Upper lobe of right lung (tissue), 1 donor: ENCODE data around the gene MRPL41. TPM values are rescaled to one million over a fixed set of nuclear protein-coding genes. Genes with fewer than 3 reads are reported as not detected.

Experiments
- ATAC-seq: fragments of 200-7000 bp; cut with Tn5 transposase; one replicate; pipeline ENCODE4 v1.9.1; 2020; ENCODE audit warnings: mild to moderate bottlenecking, moderate library complexity
- DNase-seq: peaks from one replicate; pipeline ENCODE4 v3.0.0-alpha.2; 2020
- H3K27ac ChIP-seq: fragments of 200-600 bp; one replicate; pipeline ENCODE4 v1.8.0; 2022
- H3K27me3 ChIP-seq: fragments of 200-600 bp; one replicate; pipeline ENCODE4 v1.8.0; 2022; ENCODE audit warnings: mild to moderate bottlenecking
- H3K36me3 ChIP-seq: fragments of 200-600 bp; one replicate; pipeline ENCODE4 v1.8.0; 2022
- H3K4me1 ChIP-seq: fragments of 200-600 bp; one replicate; pipeline ENCODE4 v1.8.0; 2022
- H3K4me3 ChIP-seq: fragments of 200-600 bp; one replicate; pipeline ENCODE4 v1.8.0; 2022; ENCODE audit warnings: mild to moderate bottlenecking
- H3K9me3 ChIP-seq: fragments of 200-600 bp; one replicate; pipeline ENCODE4 v1.8.0; 2022
- intact Hi-C: fragments of 100-400 bp; cut with DNase I; formaldehyde crosslinking; loops from one replicate; pipeline ENCODE4 v1.11.0; 2022
- total RNA-seq: library from RNA; stranded (reverse); fragmentation: NEBNext Ultra II Directional; extraction: Animal tissue kit (Norgen Biotek cat#: 25700); gene quantifications from one replicate; pipeline ENCODE4 v1.2.1, GENCODE V29; 2021
- TF ChIP-seq, protein P1 (sequence below): fragments of 200-600 bp; IDR thresholded peaks from one replicate; pipeline ENCODE4 v1.8.0; 2022; ENCODE audit warnings: antibody characterized with exemption
- donor health status: DM: no; HTN: yes; CAD: no; lungs with severe emphysema.

MRPL41 gene
- total RNA-seq, 1 donor from 2014 or later, result 41.6 TPM

DNA sequence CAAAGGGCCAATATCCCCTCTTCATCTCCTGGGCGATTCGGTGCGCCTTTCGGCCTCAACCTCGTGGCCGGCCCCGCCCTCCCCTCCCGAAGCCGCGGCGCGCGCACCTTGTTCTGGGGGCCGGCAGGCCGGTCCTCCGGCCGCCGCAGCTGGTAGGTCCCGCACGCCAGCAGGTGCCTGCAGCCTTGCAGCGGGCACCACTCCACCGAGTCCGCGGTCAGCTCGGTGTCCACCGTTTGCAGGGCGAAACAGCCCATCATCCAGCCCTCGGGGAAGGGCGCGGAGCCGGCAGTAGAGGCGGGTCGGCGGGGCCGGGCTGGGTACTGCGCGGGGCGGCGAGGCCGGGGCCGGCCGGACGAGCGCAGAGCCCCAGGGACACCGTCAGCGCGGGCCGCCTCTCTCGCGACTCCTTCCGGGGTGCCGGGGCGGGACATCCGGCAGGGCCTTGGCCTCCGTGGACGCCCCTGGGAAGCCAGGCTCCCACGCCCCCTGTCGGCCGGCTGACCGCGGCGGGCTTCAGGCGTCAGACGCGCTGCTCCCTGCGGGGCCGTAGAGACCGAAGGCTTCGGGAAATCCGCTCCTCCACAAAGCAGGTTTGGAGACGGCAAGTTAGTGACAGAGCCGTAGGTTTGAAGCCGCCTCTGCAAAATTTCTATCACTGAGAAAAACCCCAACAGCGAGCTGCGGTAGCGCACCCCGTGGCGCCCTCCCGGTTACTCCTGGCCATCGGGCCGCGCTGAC lies 27.0 kb downstream of the MRPL41 start, which contains the start of gene DPH7:
TSS of gene DPH7 (minus strand) at position 408 of the 741 bp plus-strand sequence. CDS start at position 260, 148 bp downstream.
- H3K9me3 ChIP-seq, result no peaks in the 10 kb centered on the region
- ATAC-seq, result peak; percentile 99
- peak; percentile 99 for DNase-seq
- H3K27me3 ChIP-seq, result no peaks in the 10 kb centered on the region
- peaks cover 27% of the 10 kb centered on the region for H3K4me1 ChIP-seq
- peaks cover 35% of the 10 kb centered on the region for H3K36me3 ChIP-seq
- H3K27ac ChIP-seq, result peak within 1 kb of the TSS; percentile 82
- intact Hi-C loops, result no loop called here
- TF ChIP-seq, protein P1, sequence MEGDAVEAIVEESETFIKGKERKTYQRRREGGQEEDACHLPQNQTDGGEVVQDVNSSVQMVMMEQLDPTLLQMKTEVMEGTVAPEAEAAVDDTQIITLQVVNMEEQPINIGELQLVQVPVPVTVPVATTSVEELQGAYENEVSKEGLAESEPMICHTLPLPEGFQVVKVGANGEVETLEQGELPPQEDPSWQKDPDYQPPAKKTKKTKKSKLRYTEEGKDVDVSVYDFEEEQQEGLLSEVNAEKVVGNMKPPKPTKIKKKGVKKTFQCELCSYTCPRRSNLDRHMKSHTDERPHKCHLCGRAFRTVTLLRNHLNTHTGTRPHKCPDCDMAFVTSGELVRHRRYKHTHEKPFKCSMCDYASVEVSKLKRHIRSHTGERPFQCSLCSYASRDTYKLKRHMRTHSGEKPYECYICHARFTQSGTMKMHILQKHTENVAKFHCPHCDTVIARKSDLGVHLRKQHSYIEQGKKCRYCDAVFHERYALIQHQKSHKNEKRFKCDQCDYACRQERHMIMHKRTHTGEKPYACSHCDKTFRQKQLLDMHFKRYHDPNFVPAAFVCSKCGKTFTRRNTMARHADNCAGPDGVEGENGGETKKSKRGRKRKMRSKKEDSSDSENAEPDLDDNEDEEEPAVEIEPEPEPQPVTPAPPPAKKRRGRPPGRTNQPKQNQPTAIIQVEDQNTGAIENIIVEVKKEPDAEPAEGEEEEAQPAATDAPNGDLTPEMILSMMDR, result peak; percentile 90
- H3K4me3 ChIP-seq, result peak within 1 kb of the TSS; percentile 84

DNA sequence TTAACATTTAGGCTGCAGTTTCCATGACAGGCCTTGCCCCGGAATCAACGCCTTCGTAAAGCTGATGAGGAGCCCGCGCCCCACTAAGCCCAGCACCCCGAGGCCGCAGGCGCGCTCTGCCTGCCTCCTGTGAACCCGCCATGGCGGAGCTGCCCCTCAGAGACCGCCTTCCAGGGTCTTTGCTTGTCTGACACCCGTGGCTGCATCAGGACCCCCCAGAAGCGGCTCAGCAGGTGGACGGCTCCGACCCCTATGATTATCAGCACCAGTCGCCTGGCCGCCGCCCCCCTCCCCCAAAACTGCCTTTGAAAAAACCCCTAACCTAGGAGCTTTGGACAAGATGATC lies 27.6 kb downstream of the MRPL41 start:
- peaks cover 33% of the 10 kb centered on the region for H3K36me3 ChIP-seq
- peaks cover 27% of the 10 kb centered on the region for H3K4me1 ChIP-seq
- peak overlapping the region; percentile 84 for H3K4me3 ChIP-seq
- TF ChIP-seq, protein P1, result no peak
- peak overlapping the region; percentile 82 for H3K27ac ChIP-seq
- no peaks in the 10 kb centered on the region for H3K27me3 ChIP-seq
- ATAC-seq, result no peak
- intact Hi-C loops, result no loop called here
- no peaks in the 10 kb centered on the region for H3K9me3 ChIP-seq
- no peak for DNase-seq

DNA sequence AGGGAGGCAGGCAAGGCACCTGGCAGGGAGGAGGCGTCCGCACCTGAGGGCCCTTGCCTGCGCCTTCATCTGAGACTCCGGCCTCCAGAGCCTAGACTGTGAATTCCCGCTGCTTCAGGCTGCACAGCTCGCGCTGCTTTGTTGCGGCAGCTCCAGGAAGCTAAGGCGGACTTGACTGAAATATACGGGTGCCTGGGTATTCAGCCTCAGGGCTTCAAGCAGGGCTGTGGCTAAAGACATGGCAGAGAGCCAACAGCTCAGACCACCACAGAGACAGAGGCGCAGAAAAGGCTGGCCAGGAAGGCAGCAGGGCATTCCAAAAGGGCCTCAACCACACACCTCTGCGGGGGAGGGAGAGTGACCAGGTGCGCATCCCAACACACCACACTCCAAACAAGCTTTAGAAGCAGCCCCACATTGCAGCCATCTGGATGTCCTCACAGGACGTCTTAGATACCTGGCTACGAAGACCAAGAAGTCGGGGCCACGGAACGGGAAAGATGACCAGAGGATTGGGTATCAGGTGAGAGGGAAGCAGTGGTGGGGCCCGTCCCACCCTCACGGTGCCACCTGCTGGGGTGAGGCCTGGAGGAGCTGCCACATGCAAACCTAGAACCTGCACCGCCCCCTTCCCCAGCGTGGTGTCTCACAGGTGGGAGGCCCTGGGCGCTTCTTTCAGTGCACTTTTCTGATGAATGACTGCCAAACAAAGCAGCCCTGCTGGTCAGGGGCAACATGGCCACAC lies 28.7 kb downstream of the MRPL41 start:
- Histone ChIP-seq H3K36me3 (peaks cover 30% of the 10 kb centered on the region), H3K27me3 (no peaks in the 10 kb centered on the region), H3K27ac (no peak overlapping the region), H3K4me1 (peaks cover 27% of the 10 kb centered on the region), H3K4me3 (no peak overlapping the region), H3K9me3 (no peaks in the 10 kb centered on the region)
- intact Hi-C loops, result no loop called here
- no peak for ATAC-seq
- TF ChIP-seq, protein P1, result no peak
- DNase-seq, result no peak

DNA sequence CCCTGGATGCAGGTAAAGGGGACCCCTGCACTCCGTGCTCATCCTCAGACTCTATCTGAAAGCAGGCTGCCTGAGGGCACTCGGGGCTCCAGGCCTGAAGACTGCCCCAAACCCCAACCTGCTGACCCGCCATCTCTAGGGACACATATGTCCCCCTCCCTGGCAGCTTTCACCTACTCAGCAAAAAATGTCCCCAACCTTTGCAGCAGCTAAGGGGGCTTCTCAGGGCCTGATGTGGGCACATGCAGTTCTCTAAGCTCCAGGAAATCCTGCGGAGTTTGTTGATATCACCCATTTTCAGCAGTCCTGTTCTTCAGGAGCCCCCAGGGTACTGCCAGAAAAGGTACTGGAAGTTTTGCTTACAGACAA lies 29.3 kb downstream of the MRPL41 start:
- TF ChIP-seq, protein P1, result no peak
- H3K27ac ChIP-seq, result no peak overlapping the region
- no peaks in the 10 kb centered on the region for H3K9me3 ChIP-seq
- H3K4me1 ChIP-seq, result peaks cover 27% of the 10 kb centered on the region
- peaks cover 29% of the 10 kb centered on the region for H3K36me3 ChIP-seq
- intact Hi-C loops, result no loop called here
- no peaks in the 10 kb centered on the region for H3K27me3 ChIP-seq
- DNase-seq (no peak), ATAC-seq (no peak)
- no peak overlapping the region for H3K4me3 ChIP-seq

DNA sequence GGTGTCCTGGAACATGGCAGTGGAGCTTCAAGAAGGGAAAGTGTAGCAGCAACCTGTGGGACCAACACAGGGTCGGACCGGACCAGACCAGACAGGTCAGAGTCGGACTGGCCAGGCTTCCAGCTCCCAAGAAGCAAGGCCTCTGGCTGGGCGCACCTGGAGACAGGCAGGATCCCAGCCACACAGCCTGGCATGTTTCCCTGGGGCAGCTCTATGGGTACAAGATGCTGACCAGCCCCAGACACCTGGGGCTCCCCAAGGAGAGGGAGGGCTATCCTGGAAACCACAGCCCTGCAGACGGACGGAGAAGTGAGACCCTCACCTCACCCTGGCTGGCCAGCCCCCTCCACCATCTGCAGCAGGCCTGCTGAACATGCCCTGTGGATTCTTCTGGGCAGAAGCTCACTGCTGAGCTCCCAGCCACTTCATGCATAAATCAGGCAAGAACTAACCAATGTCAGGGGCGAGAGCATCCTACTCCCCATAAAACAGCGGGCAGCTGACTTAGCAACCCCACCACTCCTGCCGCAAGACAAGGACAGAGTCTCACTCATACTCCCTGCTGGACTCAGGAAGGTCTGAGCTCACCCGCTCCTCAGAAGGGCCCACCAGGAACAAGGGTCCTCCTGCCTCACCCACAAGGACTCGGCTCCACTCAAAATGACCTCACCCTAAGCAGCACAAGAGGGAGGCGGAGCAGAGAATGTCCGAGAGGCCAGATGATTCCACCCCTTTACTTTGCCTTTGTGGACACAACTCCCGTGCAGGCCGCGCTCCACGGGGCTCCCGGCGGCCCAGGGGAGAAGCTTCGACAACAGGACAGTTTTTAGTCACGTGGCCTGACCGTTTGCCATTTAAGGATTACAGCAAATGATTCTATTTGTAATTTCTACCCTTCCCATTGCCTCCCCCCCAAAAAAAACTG lies 29.9 kb downstream of the MRPL41 start:
- no peak for DNase-seq
- Histone ChIP-seq H3K27me3 (no peaks in the 10 kb centered on the region), H3K4me1 (peaks cover 21% of the 10 kb centered on the region), H3K9me3 (no peaks in the 10 kb centered on the region), H3K27ac (no peak overlapping the region), H3K4me3 (no peak overlapping the region), H3K36me3 (peaks cover 25% of the 10 kb centered on the region)
- intact Hi-C loops, result no loop called here
- TF ChIP-seq, protein P1, result no peak
- ATAC-seq, result no peak
